Keratinocyte (primary cell): ENCODE measurements around the gene TNNI3. TPM values are rescaled to one million over a fixed set of nuclear protein-coding genes. Genes with fewer than 3 reads are reported as not detected.
"Not testable (repeated sequence)": the region's sequence is repeated elsewhere in the genome, so short reads cannot be mapped to it uniquely, and the experiment has no call there.

Experiments used
- DNase-seq: peaks from one replicate; pipeline ENCODE4 v3.0.0-alpha.2; 2011; ENCODE audit warnings: low read depth, missing footprints, low spot score
- FAIRE-seq: peaks from 2 replicates; lab custom pipeline; 2011; peaks lifted over from hg19 to GRCh38; lab: Jason Lieb, UNC
- H2AFZ ChIP-seq: 2 replicates; pipeline ENCODE4 v1.6.0; 2012; ENCODE audit warnings: low read length, control low read depth, inconsistent platforms; ENCODE audit not compliant: control insufficient read depth
- H3K27ac ChIP-seq: 2 replicates; pipeline ENCODE4 v1.5.1; 2011; ENCODE audit warnings: low read length; ENCODE audit not compliant: control insufficient read depth, insufficient read depth
- H3K27me3 ChIP-seq: 3 replicates; pipeline ENCODE4 v1.6.0; 2011; ENCODE audit warnings: low read length; ENCODE audit not compliant: control insufficient read depth, insufficient read depth; ENCODE audit errors: extremely low read depth
- H3K36me3 ChIP-seq, 2 experiments: 2 replicates in 1 of 2; 3 replicates in 1 of 2; pipeline ENCODE4 v1.5.1; 2011; ENCODE audit warnings: low read length in 2 of 2, mild to moderate bottlenecking in 1 of 2; ENCODE audit not compliant: control insufficient read depth in 2 of 2, insufficient read depth in 2 of 2; ENCODE audit errors: extremely low read depth in 1 of 2
- H3K4me1 ChIP-seq: 3 replicates; pipeline ENCODE4 v1.5.1; 2011; ENCODE audit warnings: low read length; ENCODE audit not compliant: control insufficient read depth, insufficient read depth; ENCODE audit errors: extremely low read depth
- H3K4me2 ChIP-seq: 3 replicates; pipeline ENCODE4 v1.6.0; 2011; ENCODE audit warnings: low read depth, low read length; ENCODE audit not compliant: control insufficient read depth, insufficient read depth; ENCODE audit errors: extremely low read depth
- H3K4me3 ChIP-seq, 3 experiments: fragments of 200-600 bp in 1 of 3; sonication (generic) in 1 of 3; 2 replicates in 2 of 3; 3 replicates in 1 of 3; pipeline ENCODE4 v1.5.1; 2011 to 2016; ENCODE audit warnings: low read length in 3 of 3, mild to moderate bottlenecking in 3 of 3, control low read depth in 2 of 3, inconsistent platforms in 1 of 3, low read depth in 1 of 3, mixed read lengths in 1 of 3, mixed run types in 1 of 3, moderate library complexity in 1 of 3; ENCODE audit not compliant: control insufficient read depth in 2 of 3, insufficient read depth in 2 of 3; ENCODE audit errors: extremely low read depth in 1 of 3
- H3K79me2 ChIP-seq: 2 replicates; pipeline ENCODE4 v1.6.0; 2012; ENCODE audit warnings: low read length; ENCODE audit not compliant: control insufficient read depth, insufficient read depth
- H3K9ac ChIP-seq: 3 replicates; pipeline ENCODE4 v1.6.0; 2011; ENCODE audit warnings: low read length; ENCODE audit not compliant: control insufficient read depth, insufficient read depth; ENCODE audit errors: extremely low read depth
- H3K9me1 ChIP-seq: 3 replicates; pipeline ENCODE4 v1.6.0; 2011; ENCODE audit warnings: low read length; ENCODE audit not compliant: control insufficient read depth, insufficient read depth; ENCODE audit errors: extremely low read depth
- H3K9me3 ChIP-seq: 2 replicates; pipeline ENCODE4 v1.5.1; 2012; ENCODE audit warnings: low read depth, low read length; ENCODE audit not compliant: control insufficient read depth
- H4K20me1 ChIP-seq: 3 replicates; pipeline ENCODE4 v1.6.0; 2011; ENCODE audit warnings: low read length; ENCODE audit not compliant: control insufficient read depth, insufficient read depth; ENCODE audit errors: extremely low read depth
- EZH2 ChIP-seq: IDR thresholded peaks from one replicate; pipeline ENCODE4 v1.6.1; 2012; ENCODE audit warnings: inconsistent platforms, mild to moderate bottlenecking, low read length, moderate library complexity
- dilution Hi-C: fragments of 300-500 bp; cut with MboI; formaldehyde crosslinking; loops from one replicate; pipeline ENCODE4 v1.7.0; 2020; ENCODE audit warnings: low sequenced_read_pairs; ENCODE audit not compliant: extremely low pct_ligation_motif_present
- polyA plus RNA-seq, 5 experiments: library from polyadenylated mRNA; depleted of rRNA in 3 of 5; stranded (reverse) in 3 of 5; stranded (forward) in 1 of 5; unstranded in 1 of 5; fragments of >200 nt; gene quantifications; 1 replicate in 1 of 5; 2 replicates in 3 of 5; 3 replicates in 1 of 5; pipeline versions ENCODE4 v1.2.1 to v1.2.3, GENCODE V29; 2011 to 2012; ENCODE audit warnings: missing spikeins in 2 of 5, low read depth in 1 of 5, low replicate concordance in 1 of 5
- TF ChIP-seq, protein P1 (sequence below), 3 experiments: IDR thresholded peaks in 1 of 3; conservative IDR thresholded peaks in 1 of 3; optimal IDR thresholded peaks in 1 of 3; 2 replicates in 2 of 3; 3 replicates in 1 of 3; pipeline versions ENCODE3 to v1.5.1; 2011; ENCODE audit warnings: low read length in 3 of 3, mild to moderate bottlenecking in 3 of 3, moderate library complexity in 2 of 3, control low read depth in 1 of 3, inconsistent platforms in 1 of 3; ENCODE audit not compliant: insufficient read depth in 2 of 3; ENCODE audit errors: extremely low read depth in 1 of 3

The TNNI3 gene
- polyA plus RNA-seq, 1 donor (not counting 4 experiments of a cell fraction or from before 2014, with no cell fraction given) = 4.1 TPM

GRCh38 chr19:55158423-55158822, 891 bp upstream of the TNNI3 start:
- peak overlapping the region; percentile 82 for H3K4me2 ChIP-seq
- H3K27me3 ChIP-seq = no peaks in the 10 kb centered on the region
- no peaks in the 10 kb centered on the region for H3K79me2 ChIP-seq
- no peaks in the 10 kb centered on the region for H3K9me1 ChIP-seq
- H3K9me3 ChIP-seq = no peaks in the 10 kb centered on the region
- no peaks in the 10 kb centered on the region for H3K36me3 ChIP-seq
- no peak for TF ChIP-seq EZH2
- TF ChIP-seq, protein P1, sequence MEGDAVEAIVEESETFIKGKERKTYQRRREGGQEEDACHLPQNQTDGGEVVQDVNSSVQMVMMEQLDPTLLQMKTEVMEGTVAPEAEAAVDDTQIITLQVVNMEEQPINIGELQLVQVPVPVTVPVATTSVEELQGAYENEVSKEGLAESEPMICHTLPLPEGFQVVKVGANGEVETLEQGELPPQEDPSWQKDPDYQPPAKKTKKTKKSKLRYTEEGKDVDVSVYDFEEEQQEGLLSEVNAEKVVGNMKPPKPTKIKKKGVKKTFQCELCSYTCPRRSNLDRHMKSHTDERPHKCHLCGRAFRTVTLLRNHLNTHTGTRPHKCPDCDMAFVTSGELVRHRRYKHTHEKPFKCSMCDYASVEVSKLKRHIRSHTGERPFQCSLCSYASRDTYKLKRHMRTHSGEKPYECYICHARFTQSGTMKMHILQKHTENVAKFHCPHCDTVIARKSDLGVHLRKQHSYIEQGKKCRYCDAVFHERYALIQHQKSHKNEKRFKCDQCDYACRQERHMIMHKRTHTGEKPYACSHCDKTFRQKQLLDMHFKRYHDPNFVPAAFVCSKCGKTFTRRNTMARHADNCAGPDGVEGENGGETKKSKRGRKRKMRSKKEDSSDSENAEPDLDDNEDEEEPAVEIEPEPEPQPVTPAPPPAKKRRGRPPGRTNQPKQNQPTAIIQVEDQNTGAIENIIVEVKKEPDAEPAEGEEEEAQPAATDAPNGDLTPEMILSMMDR (optimal IDR thresholded peaks at IDR 0.05 in 1 of 3, IDR thresholded peaks at IDR 0.05 in 1 of 3, conservative IDR thresholded peaks at IDR 0.05 in 1 of 3; ENCODE audit: extremely low read depth in 1 of 3, insufficient read depth in 2 of 3, low read length in 3 of 3) = no peak
- no peaks in the 10 kb centered on the region for H4K20me1 ChIP-seq
- no peak for FAIRE-seq
- H3K27ac ChIP-seq = no peak overlapping the region
- no peak overlapping the region for H2AFZ ChIP-seq
- dilution Hi-C loops = no loop called here
- H3K4me3 ChIP-seq = no peak overlapping the region
- no peak for DNase-seq
- H3K9ac ChIP-seq = no peak overlapping the region
- peaks cover 22% of the 10 kb centered on the region for H3K4me1 ChIP-seq

DNA sequence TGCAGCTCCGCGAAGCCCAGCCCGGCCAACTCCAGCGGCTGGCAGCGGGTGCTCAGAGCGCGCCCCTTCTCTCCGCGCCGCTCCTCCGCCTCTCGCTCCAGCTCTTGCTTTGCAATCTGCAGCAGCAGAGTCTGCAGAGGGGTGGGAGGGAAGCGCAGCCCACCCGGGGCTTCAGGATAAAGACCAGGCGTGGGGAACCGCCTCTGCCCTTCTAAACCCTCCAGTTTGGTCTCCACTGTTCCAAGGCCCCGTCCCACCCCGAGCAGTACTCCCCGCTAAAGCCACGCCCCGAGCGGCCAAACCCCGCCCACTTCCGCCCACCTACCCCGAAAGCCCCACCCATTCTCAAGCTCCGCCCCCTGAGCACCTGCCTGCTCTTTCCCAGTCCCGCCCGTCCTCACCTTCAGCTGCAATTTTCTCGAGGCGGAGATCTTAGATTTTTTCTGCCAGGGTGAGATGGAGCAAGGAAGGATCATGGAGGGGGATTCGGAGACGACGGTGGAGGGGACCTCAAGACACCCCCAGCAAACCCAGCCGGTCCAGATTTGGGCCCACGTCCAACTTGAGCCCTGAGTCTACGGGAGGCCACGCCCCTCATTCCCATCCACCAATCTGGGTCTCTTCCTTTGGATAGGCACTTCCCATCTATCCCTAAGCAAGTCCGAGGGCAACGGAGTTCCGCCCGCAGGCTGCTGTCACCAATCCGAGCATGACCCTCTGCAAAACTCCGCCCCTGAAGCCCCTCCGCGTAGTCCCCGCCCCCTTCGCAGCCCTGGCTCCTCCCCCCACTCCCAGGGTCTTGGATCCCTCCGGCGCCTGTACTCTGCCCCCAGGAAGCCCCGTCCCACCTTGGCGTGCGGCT, 1.1 kb downstream of the TNNI3 start:
- FAIRE-seq (no peak), DNase-seq (no peak)
- Histone ChIP-seq H3K4me1 (peaks cover 22% of the 10 kb centered on the region), H3K36me3 (no peaks in the 10 kb centered on the region), H4K20me1 (no peaks in the 10 kb centered on the region), H3K27ac (no peak overlapping the region), H3K9me3 (no peaks in the 10 kb centered on the region), H3K4me3 (peak overlapping the region in 2 of 3 experiments; percentile 34 to 48), H3K4me2 (peak overlapping the region; percentile 58), H3K27me3 (no peaks in the 10 kb centered on the region), H3K79me2 (no peaks in the 10 kb centered on the region), H3K9me1 (no peaks in the 10 kb centered on the region), H3K9ac (no peak overlapping the region), H2AFZ (peak overlapping the region; percentile 56)
- no peak for TF ChIP-seq EZH2
- TF ChIP-seq, protein P1 (optimal IDR thresholded peaks at IDR 0.05 in 1 of 3, IDR thresholded peaks at IDR 0.05 in 1 of 3, conservative IDR thresholded peaks at IDR 0.05 in 1 of 3; ENCODE audit: extremely low read depth in 1 of 3, insufficient read depth in 2 of 3, low read length in 3 of 3) = no peak
- dilution Hi-C loops = no loop called here

GRCh38 chr19:55155784-55156183, 1.7 kb downstream of the TNNI3 start:
- H3K36me3 ChIP-seq, H3K79me2 ChIP-seq, H3K9me1 ChIP-seq, H3K9ac ChIP-seq, FAIRE-seq, H3K9me3 ChIP-seq, H3K27me3 ChIP-seq, DNase-seq, dilution Hi-C loops, H3K27ac ChIP-seq, H4K20me1 ChIP-seq: not testable (repeated sequence)
- H2AFZ ChIP-seq = peak overlapping the region; percentile 56
- H3K4me1 ChIP-seq = peaks cover 22% of the 10 kb centered on the region
- peak overlapping the region; percentile 58 for H3K4me2 ChIP-seq
- H3K4me3 ChIP-seq = peak overlapping the region in 2 of 3 experiments; percentile 34 to 48
